ENCODE data around the gene ARID1B. TPM values are rescaled to one million over a fixed set of nuclear protein-coding genes. Genes with fewer than 3 reads are reported as not detected.

Gene ARID1B
- total and polyA plus RNA-seq, 2 of the 4 experiments (the other 2 are of a cell fraction): 14.5 to 20.1 TPM

- Histone ChIP-seq H3K27me3 (ENCODE audit: control insufficient read depth, insufficient read depth, low read length) (no peaks in the 10 kb centered on the region), H2BK5ac (ENCODE audit: low read depth, low read length, poor library complexity, severe bottlenecking) (no peak overlapping the region), H2BK120ac (ENCODE audit: low read depth, low read length) (no peak overlapping the region), H3K9ac (ENCODE audit: low read depth, low read length) (no peak overlapping the region), H3K79me1 (ENCODE audit: low read depth in 1 of 2, low read length in 2 of 2) (peaks cover 38 to 66% of the 10 kb centered on the region in 2 experiments), H3K4me3 (ENCODE audit: insufficient read depth, low read depth, low read length) (no peak overlapping the region), H2AK5ac (ENCODE audit: low read depth, low read length) (peak overlapping the region; percentile 20; the same call in 1 of the 2 replicates), H3K18ac (ENCODE audit: low read depth, low read length) (no peak overlapping the region), H4K20me1 (ENCODE audit: insufficient read depth, low read length) (peaks cover 43% of the 10 kb centered on the region; the same call in 1 of the 2 replicates), H2BK15ac (ENCODE audit: low read depth, low read length) (no peak overlapping the region), H3K36me3 (ENCODE audit: control insufficient read depth, insufficient read depth, low read length) (no peaks in the 10 kb centered on the region), H3K23ac (ENCODE audit: low read depth, low read length) (peak overlapping the region; percentile 6; the same call in 1 of the 2 replicates), H3K9me3 (ENCODE audit: control insufficient read depth, insufficient read depth, low read length) (no peaks in the 10 kb centered on the region), H2AK9ac (replicated peaks; ENCODE audit: low read depth, low read length, poor library complexity) (no peak overlapping the region), H3K56ac (ENCODE audit: extremely low read depth, insufficient read depth, low read length) (no peak overlapping the region), H2BK20ac (ENCODE audit: low read depth, low read length) (no peak overlapping the region), H3K4me2 (ENCODE audit: low read depth, low read length) (no peak overlapping the region), H3K14ac (replicated peaks; ENCODE audit: low read depth, low read length) (no peak overlapping the region), H4K91ac (ENCODE audit: insufficient read depth, low read depth, low read length) (no peak overlapping the region), H3K9me1 (ENCODE audit: insufficient read depth, low read length) (peaks cover 23% of the 10 kb centered on the region; the same call in 1 of the 2 replicates), H3K4me1 (ENCODE audit: control insufficient read depth, insufficient read depth, low read length) (peaks cover 10% of the 10 kb centered on the region), H3K4ac (ENCODE audit: low read depth, low read length) (no peak overlapping the region), H4K5ac (ENCODE audit: low read depth, low read length) (no peak overlapping the region), H2AFZ (replicated peaks; ENCODE audit: low read length, poor library complexity) (no peak overlapping the region), H3K27ac (ENCODE audit: insufficient read depth, low read length) (no peak overlapping the region), H4K8ac (ENCODE audit: low read depth in 2 of 2, low read length in 2 of 2) (no peak overlapping the region)
- CTCF ChIA-PET: no interaction called here
- POLR2A ChIA-PET (ENCODE audit: unreplicated experiment): no interaction called here
- dilution Hi-C loops (cut with HindIII; ENCODE audit: low sequenced_read_pairs, unreplicated experiment): no loop called here
- no peak for TF ChIP-seq MAZ (IDR thresholded peaks at IDR 0.05; ENCODE audit: borderline replicate concordance, low read depth, low read length)
- TF ChIP-seq MAFK (IDR thresholded peaks at IDR 0.05; ENCODE audit: low read depth, low read length): no peak
- no peak for TF ChIP-seq RFX5 (IDR thresholded peaks at IDR 0.05; ENCODE audit: low read depth, low read length)
- no peak for TF ChIP-seq CTCF (conservative IDR thresholded peaks at IDR 0.05; ENCODE audit: low read depth, low read length)
- TF ChIP-seq RCOR1 (IDR thresholded peaks at IDR 0.05; ENCODE audit: insufficient replicate concordance, low read length): no peak
- TF ChIP-seq, protein P1, sequence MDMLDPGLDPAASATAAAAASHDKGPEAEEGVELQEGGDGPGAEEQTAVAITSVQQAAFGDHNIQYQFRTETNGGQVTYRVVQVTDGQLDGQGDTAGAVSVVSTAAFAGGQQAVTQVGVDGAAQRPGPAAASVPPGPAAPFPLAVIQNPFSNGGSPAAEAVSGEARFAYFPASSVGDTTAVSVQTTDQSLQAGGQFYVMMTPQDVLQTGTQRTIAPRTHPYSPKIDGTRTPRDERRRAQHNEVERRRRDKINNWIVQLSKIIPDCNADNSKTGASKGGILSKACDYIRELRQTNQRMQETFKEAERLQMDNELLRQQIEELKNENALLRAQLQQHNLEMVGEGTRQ (IDR thresholded peaks at IDR 0.05; ENCODE audit: low read depth, low read length): no peak
- TF ChIP-seq RAD21 (IDR thresholded peaks at IDR 0.05; ENCODE audit: low read length): no peak
- TF ChIP-seq CHD1 (IDR thresholded peaks at IDR 0.05; ENCODE audit: low read depth, low read length): no peak
- intact Hi-C loops (cut with micrococcal nuclease): no loop called here
- DNase-seq (no peak), ATAC-seq (ENCODE audit: low read depth) (peak; percentile 31; the same call in 1 of the 2 replicates)
- in situ Hi-C loops (cut with MboI; ENCODE audit: low sequenced_read_pairs): no loop called here
- WGBS, 2 experiments (ENCODE audit: extremely low coverage in 2 of 2, insufficient read length in 1 of 2): no CpG with 5 or more reads among the region's 2 CpGs
- BruUV-seq (replicated peaks): no TSS peak
Observed at GRCh38 chr6:156980948-156981347, 203.8 kb downstream of the ARID1B start.

Measured in IMR-90 (cell line).